NB4 (cell line): Measurements from ENCODE around the gene TMPRSS5.

Experiments used
- MYC ChIP-seq: IDR thresholded peaks from 2 replicates; pipeline ENCODE4 v1.6.1; 2011; ENCODE audit warnings: low read depth, low read length
- POLR2A ChIP-seq: IDR thresholded peaks from 2 replicates; pipeline ENCODE4 v1.6.1; 2011; ENCODE audit warnings: mild to moderate bottlenecking; ENCODE audit not compliant: insufficient read length; ENCODE audit errors: extremely low read depth
- TF ChIP-seq, protein P1 (sequence below): IDR thresholded peaks from one replicate; pipeline ENCODE4 v1.5.1; 2012; ENCODE audit warnings: low read depth, low read length
- TF ChIP-seq, protein P2 (sequence below): IDR thresholded peaks from 2 replicates; pipeline ENCODE4 v1.6.1; 2011; ENCODE audit warnings: low read depth, low read length

DNA sequence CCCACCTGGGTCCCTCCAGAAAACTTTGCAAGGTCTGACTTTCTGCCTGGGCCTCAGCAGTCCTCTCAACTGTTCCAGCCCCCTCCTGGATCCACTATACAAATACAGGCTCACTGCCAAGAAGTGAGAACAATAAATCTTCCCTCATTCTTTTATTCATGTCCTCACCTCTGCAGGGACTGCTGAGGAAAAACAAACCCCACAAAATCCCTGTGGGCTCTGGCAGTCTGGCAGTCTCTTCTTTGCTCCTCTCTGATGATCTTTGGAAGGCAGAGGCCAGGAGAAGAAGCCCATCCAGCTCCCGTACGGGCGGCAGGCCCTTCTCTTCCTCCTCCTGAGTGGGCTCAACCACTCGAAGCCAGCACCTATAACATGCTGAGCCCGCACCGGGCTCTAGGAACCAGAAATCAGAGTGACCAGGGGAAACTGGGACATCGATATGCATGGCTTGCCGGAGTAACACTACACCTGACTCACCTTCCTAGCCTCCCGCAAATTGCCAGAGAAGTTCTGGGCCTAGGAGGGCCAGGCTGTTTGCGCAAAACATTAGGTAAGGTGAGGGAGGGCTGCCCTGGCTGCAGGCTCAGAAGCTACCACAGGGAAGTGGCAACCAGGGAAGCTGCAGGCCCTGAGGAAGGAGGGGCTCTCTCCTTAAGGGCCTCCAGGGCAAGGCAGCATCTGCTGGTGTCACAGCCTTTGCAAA lies 24.2 kb downstream of the TMPRSS5 start:
- TF ChIP-seq, protein P1, sequence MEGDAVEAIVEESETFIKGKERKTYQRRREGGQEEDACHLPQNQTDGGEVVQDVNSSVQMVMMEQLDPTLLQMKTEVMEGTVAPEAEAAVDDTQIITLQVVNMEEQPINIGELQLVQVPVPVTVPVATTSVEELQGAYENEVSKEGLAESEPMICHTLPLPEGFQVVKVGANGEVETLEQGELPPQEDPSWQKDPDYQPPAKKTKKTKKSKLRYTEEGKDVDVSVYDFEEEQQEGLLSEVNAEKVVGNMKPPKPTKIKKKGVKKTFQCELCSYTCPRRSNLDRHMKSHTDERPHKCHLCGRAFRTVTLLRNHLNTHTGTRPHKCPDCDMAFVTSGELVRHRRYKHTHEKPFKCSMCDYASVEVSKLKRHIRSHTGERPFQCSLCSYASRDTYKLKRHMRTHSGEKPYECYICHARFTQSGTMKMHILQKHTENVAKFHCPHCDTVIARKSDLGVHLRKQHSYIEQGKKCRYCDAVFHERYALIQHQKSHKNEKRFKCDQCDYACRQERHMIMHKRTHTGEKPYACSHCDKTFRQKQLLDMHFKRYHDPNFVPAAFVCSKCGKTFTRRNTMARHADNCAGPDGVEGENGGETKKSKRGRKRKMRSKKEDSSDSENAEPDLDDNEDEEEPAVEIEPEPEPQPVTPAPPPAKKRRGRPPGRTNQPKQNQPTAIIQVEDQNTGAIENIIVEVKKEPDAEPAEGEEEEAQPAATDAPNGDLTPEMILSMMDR: no peak
- TF ChIP-seq POLR2A (no peak), MYC (no peak)
- TF ChIP-seq, protein P2, sequence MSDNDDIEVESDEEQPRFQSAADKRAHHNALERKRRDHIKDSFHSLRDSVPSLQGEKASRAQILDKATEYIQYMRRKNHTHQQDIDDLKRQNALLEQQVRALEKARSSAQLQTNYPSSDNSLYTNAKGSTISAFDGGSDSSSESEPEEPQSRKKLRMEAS: no peak
